ENCODE measurements around the gene GCNT2. TPM values are rescaled to one million over a fixed set of nuclear protein-coding genes. Genes with fewer than 3 reads are reported as not detected.
"Not testable (repeated sequence)": the region's sequence is repeated elsewhere in the genome, so short reads cannot be mapped to it uniquely, and the experiment has no call there.

The GCNT2 gene
- polyA plus RNA-seq (2012; ENCODE audit: missing spikeins), result 8.2 TPM

DNA sequence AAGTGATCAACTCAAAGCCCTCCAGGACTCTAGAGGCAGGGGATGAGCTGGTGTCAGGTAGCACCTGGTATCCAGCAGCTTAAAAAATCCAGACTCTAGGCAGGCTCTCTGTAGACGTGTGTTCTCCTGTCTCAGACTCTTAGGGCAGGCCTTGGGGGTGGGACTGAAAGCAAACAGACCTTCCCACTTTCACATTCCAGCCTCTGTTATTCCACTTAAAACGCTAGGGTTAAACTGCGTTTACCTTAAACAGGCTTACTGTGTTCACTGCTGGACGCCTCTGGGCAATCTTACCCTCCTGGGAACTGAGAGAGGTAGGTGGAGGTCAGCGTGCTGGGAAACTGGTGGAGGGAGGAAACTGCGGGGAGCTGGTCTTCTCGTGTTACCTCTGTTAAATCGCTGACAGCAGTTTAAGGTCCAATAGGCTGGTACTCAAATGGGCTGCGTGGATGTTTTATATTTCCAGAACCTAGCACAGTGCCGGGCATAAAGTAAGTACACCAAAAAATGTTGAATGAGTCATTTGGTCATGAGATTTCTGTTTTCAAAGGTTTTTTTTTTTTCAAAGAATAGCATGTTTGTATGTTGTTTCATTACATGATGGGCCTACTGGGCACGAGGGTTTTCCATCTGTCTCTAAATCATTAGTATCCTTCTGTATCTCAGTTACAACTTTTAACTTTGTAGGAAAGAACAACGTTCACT is at the start of gene GCNT2:
TSS of gene GCNT2 (plus strand) at position 248 of the 705 bp plus-strand sequence. CDS start 7,561 bp downstream, outside the sequence.
- no peak for DNase-seq (ENCODE audit: insufficient read length)
- FAIRE-seq, result peak; percentile 86
- TF ChIP-seq POLR2A (IDR thresholded peaks at IDR 0.05; ENCODE audit: low read depth, low read length), result no peak
- TF ChIP-seq TAF1 (IDR thresholded peaks at IDR 0.05; ENCODE audit: borderline replicate concordance, low read depth, low read length), result no peak
- TF ChIP-seq POLR2AphosphoS5 (IDR thresholded peaks at IDR 0.05; ENCODE audit: low read depth, low read length), result no peak

- no peak for FAIRE-seq
- TF ChIP-seq POLR2AphosphoS5 (IDR thresholded peaks at IDR 0.05; ENCODE audit: low read depth, low read length) (no peak), TAF1 (IDR thresholded peaks at IDR 0.05; ENCODE audit: borderline replicate concordance, low read depth, low read length) (no peak), POLR2A (IDR thresholded peaks at IDR 0.05; ENCODE audit: low read depth, low read length) (no peak)
- no peak for DNase-seq (ENCODE audit: insufficient read length)
Observed at GRCh38 chr6:10472634-10473033, 48.5 kb upstream of the GCNT2 start.

- TF ChIP-seq POLR2AphosphoS5 (IDR thresholded peaks at IDR 0.05; ENCODE audit: low read depth, low read length), result no peak
- no peak for TF ChIP-seq POLR2A (IDR thresholded peaks at IDR 0.05; ENCODE audit: low read depth, low read length)
- no peak for TF ChIP-seq TAF1 (IDR thresholded peaks at IDR 0.05; ENCODE audit: borderline replicate concordance, low read depth, low read length)
- no peak for DNase-seq (ENCODE audit: insufficient read length)
- peak; percentile 72 for FAIRE-seq
Observed at GRCh38 chr6:10478187-10479040, 42.7 kb upstream of the GCNT2 start.

GRCh38 chr6:10479939-10480700 is 41.0 kb upstream of the GCNT2 start:
- TF ChIP-seq POLR2A (IDR thresholded peaks at IDR 0.05; ENCODE audit: low read depth, low read length), result no peak
- no peak for TF ChIP-seq POLR2AphosphoS5 (IDR thresholded peaks at IDR 0.05; ENCODE audit: low read depth, low read length)
- no peak for TF ChIP-seq TAF1 (IDR thresholded peaks at IDR 0.05; ENCODE audit: borderline replicate concordance, low read depth, low read length)
- DNase-seq (ENCODE audit: insufficient read length) (no peak), FAIRE-seq (no peak)

DNA sequence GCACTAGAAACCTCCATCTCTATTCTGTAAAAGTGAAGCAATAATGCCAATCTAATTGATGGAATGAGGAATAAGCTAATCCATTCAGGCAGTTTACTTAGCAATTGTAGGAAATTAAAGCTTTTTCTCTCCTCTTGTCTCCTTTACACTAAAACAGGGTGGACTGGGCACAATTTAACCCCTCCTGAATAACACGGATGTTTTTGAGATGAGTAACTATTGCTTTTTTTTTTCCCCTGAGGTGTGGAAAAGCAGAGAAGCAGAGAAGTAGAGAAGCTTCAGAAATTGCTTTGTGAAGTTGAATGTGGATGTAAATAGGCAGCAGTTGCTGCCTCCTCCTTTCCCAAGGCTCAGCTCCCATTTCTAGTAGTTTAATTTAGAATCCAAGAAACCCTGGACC is 40.0 kb upstream of the GCNT2 start:
- DNase-seq (ENCODE audit: insufficient read length) (no peak), FAIRE-seq (no peak)
- TF ChIP-seq POLR2AphosphoS5 (IDR thresholded peaks at IDR 0.05; ENCODE audit: low read depth, low read length), result no peak
- no peak for TF ChIP-seq TAF1 (IDR thresholded peaks at IDR 0.05; ENCODE audit: borderline replicate concordance, low read depth, low read length)
- TF ChIP-seq POLR2A (IDR thresholded peaks at IDR 0.05; ENCODE audit: low read depth, low read length), result no peak

- no peak for TF ChIP-seq TAF1 (IDR thresholded peaks at IDR 0.05; ENCODE audit: borderline replicate concordance, low read depth, low read length)
- TF ChIP-seq POLR2AphosphoS5 (IDR thresholded peaks at IDR 0.05; ENCODE audit: low read depth, low read length), result no peak
- no peak for TF ChIP-seq POLR2A (IDR thresholded peaks at IDR 0.05; ENCODE audit: low read depth, low read length)
- DNase-seq (ENCODE audit: insufficient read length) (no peak), FAIRE-seq (no peak)
Observed at GRCh38 chr6:10482636-10483257, 38.4 kb upstream of the GCNT2 start.

GRCh38 chr6:10484912-10485311 is 36.2 kb upstream of the GCNT2 start:
- TF ChIP-seq POLR2AphosphoS5 (IDR thresholded peaks at IDR 0.05; ENCODE audit: low read depth, low read length) (no peak), TAF1 (IDR thresholded peaks at IDR 0.05; ENCODE audit: borderline replicate concordance, low read depth, low read length) (no peak)
- FAIRE-seq (no peak), DNase-seq (ENCODE audit: insufficient read length) (no peak)

GRCh38 chr6:10485406-10485805 is 35.7 kb upstream of the GCNT2 start:
- DNase-seq (ENCODE audit: insufficient read length) (no peak), FAIRE-seq (no peak)
- no peak for TF ChIP-seq POLR2A (IDR thresholded peaks at IDR 0.05; ENCODE audit: low read depth, low read length)
- no peak for TF ChIP-seq TAF1 (IDR thresholded peaks at IDR 0.05; ENCODE audit: borderline replicate concordance, low read depth, low read length)
- no peak for TF ChIP-seq POLR2AphosphoS5 (IDR thresholded peaks at IDR 0.05; ENCODE audit: low read depth, low read length)

GRCh38 chr6:10486215-10486614 is 34.9 kb upstream of the GCNT2 start:
- no peak for DNase-seq (ENCODE audit: insufficient read length)
- FAIRE-seq, result no peak
- no peak for TF ChIP-seq POLR2A (IDR thresholded peaks at IDR 0.05; ENCODE audit: low read depth, low read length)
- no peak for TF ChIP-seq TAF1 (IDR thresholded peaks at IDR 0.05; ENCODE audit: borderline replicate concordance, low read depth, low read length)
- no peak for TF ChIP-seq POLR2AphosphoS5 (IDR thresholded peaks at IDR 0.05; ENCODE audit: low read depth, low read length)

DNA sequence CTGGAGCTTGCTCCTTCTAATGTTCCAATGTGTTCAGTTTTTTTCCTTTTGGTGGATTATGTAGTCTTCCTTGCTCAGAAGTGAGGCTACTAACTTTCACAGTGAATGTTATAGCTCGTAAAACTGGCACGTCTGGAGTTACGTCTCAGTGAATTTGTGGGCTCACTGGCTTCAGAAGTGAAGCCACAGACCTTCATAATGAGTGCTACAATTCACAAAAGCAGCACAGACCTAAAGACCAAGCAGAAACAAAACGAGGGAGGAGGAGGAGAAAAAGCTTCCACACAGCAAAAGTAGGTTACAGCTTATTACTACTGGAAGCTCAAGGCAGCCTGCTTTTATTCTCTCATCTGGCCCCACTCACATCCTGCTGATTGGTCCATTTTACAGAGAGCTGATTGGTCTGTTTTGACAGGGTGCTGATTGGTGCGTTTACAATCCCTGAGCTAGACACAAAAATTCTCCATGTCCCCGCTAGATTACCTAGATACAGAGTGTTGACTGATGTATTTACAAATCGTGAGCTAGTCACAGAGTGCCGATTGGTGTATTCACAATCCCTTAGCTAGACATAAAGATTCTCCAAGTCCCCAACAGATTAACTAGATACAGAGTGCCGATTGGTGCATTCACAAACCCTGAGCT is 34.1 kb upstream of the GCNT2 start:
- DNase-seq (ENCODE audit: insufficient read length); FAIRE-seq: not testable (repeated sequence)
